SU-DHL-6 (cell line): ENCODE results near the gene IL12RB2.

ENCODE experiments used
- H2AFZ ChIP-seq: fragments of 200-600 bp; sonication (generic); 2 replicates; pipeline ENCODE4 v1.6.1; 2014; ENCODE audit warnings: low read depth, mild to moderate bottlenecking, moderate library complexity, mixed read lengths, antibody characterized with exemption, low read length; ENCODE audit not compliant: severe bottlenecking
- H3F3A ChIP-seq: fragments of 200-600 bp; shearing (Covaris generic); 2 replicates; pipeline ENCODE4 v1.6.0; 2016; ENCODE audit warnings: antibody characterized with exemption, mild to moderate bottlenecking; ENCODE audit not compliant: insufficient read depth
- H3K27ac ChIP-seq: fragments of 200-600 bp; sonication (generic); 2 replicates; pipeline ENCODE4 v1.5.1; 2016; ENCODE audit warnings: low read depth, mild to moderate bottlenecking, low read length, moderate library complexity, mixed read lengths
- H3K27me3 ChIP-seq: fragments of 200-600 bp; sonication (generic), shearing (Covaris generic); 2 replicates; pipeline ENCODE4 v1.6.0; 2014; ENCODE audit warnings: mild to moderate bottlenecking, low read length
- H3K36me3 ChIP-seq: fragments of 200-600 bp; sonication (generic); 2 replicates; pipeline ENCODE4 v1.6.1; 2014; ENCODE audit warnings: mild to moderate bottlenecking, low read length, mixed read lengths
- H3K4me2 ChIP-seq: fragments of 300-600, 200-600 bp; shearing (Covaris generic), sonication (generic); 2 replicates; pipeline ENCODE4 v1.6.0; 2014; ENCODE audit warnings: low read length, low read depth, mild to moderate bottlenecking; ENCODE audit not compliant: poor library complexity, severe bottlenecking
- H3K4me3 ChIP-seq: fragments of 200-600 bp; sonication (generic); 2 replicates; pipeline ENCODE4 v1.5.1; 2014; ENCODE audit warnings: antibody characterized with exemption, low read length, mild to moderate bottlenecking, mixed read lengths; ENCODE audit not compliant: insufficient read depth, poor library complexity, severe bottlenecking
- H3K79me2 ChIP-seq: fragments of 200-600 bp; sonication (generic); 2 replicates; pipeline ENCODE4 v1.6.1; 2014; ENCODE audit warnings: mild to moderate bottlenecking, low read length, moderate library complexity; ENCODE audit not compliant: insufficient read depth
- H3K9ac ChIP-seq: fragments of 200-600 bp; sonication (generic); 2 replicates; pipeline ENCODE4 v1.7.0; 2014; ENCODE audit warnings: mild to moderate bottlenecking, low read length
- H3K9me2 ChIP-seq: fragments of 200-600 bp; sonication (generic); replicated peaks from 2 replicates; pipeline ENCODE4 v1.6.1; 2014; ENCODE audit warnings: low read length; ENCODE audit not compliant: insufficient read depth
- H3K9me3 ChIP-seq: fragments of 200-600 bp; sonication (generic); 2 replicates; pipeline ENCODE4 v1.6.1; 2014; ENCODE audit warnings: low read length, mixed read lengths; ENCODE audit not compliant: insufficient read depth
- H4K20me1 ChIP-seq: fragments of 200-600 bp; sonication (generic); 2 replicates; pipeline ENCODE4 v1.6.1; 2014; ENCODE audit warnings: low read depth, mild to moderate bottlenecking, antibody characterized with exemption, low read length, moderate library complexity, mixed read lengths
- EZH2phosphoT487 ChIP-seq: fragments of 200-600 bp; sonication (generic), shearing (Covaris generic); conservative IDR thresholded peaks from 2 replicates; pipeline ENCODE4 v1.6.1; 2018; ENCODE audit warnings: mild to moderate bottlenecking, antibody characterized with exemption, low read length, moderate library complexity, mixed read lengths
- TF ChIP-seq, protein P1 (sequence below): fragments of 200-600 bp; sonication (generic); IDR thresholded peaks from one replicate; pipeline ENCODE4 v1.5.1; 2017; ENCODE audit warnings: antibody characterized with exemption, mild to moderate bottlenecking, low read length, moderate library complexity; ENCODE audit not compliant: insufficient read depth, poor library complexity, severe bottlenecking

The IL12RB2 gene

DNA sequence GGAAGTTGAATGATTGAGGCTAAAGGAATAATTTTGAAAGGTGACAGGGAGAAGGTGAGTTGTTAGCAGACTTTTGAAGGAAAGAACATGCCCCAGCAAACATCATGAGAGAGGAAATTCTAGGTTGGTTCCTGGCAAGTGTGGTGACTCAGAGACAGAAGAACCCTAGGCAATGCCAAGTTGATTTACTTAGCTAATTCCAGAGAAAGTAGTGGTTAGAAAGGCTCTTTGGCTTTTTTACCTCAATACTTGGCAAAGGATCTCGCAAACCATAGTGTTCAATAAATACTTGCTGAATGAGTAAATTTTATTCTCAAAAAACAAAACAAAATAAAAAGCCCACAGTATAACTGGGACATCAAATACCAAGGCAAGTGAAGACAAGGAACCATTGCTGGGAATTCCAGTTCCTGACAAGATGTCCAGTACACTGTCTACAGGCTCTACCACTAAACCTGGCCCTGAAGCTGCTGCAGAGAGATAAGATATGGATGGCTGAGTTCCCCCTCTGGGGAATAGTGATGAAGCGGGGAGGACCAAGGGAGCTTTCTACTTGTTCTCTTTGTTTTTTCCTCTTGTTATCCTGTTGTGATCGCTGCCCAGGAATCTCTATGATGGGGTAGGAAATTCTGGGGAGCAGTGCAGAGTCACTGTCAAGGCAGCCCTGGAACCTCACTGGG, 48.2 kb downstream of the IL12RB2 start:
- H3K9ac ChIP-seq, result no peak overlapping the region
- H2AFZ ChIP-seq, result no peak overlapping the region

DNA sequence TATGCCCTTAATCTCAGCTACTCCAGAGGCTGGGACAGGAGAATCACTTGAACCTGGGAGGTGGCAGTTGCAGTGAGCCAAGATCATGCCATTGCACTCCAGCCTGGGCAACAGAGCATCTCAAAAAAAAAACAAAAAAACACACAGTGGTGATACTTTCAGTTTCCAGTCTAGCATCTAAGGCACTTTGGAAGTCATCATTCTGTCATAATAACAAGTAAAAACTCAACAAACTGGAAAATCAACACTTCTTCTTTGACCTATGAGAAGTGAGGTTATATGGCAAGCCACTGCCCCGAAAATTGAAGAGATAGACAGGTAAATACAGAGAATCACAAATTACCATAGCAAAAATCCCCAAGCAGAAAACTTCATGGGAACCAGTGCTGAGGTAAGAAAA, 51.9 kb downstream of the IL12RB2 start:
- H4K20me1 ChIP-seq, result no peaks in the 10 kb centered on the region
- H3K4me3 ChIP-seq, result no peak overlapping the region
- H3F3A ChIP-seq, result no peaks in the 10 kb centered on the region
- no peak overlapping the region for H2AFZ ChIP-seq
- H3K27ac ChIP-seq, result no peak overlapping the region
- H3K9ac ChIP-seq, result no peak overlapping the region
- H3K79me2 ChIP-seq, result no peaks in the 10 kb centered on the region
- TF ChIP-seq, protein P1, sequence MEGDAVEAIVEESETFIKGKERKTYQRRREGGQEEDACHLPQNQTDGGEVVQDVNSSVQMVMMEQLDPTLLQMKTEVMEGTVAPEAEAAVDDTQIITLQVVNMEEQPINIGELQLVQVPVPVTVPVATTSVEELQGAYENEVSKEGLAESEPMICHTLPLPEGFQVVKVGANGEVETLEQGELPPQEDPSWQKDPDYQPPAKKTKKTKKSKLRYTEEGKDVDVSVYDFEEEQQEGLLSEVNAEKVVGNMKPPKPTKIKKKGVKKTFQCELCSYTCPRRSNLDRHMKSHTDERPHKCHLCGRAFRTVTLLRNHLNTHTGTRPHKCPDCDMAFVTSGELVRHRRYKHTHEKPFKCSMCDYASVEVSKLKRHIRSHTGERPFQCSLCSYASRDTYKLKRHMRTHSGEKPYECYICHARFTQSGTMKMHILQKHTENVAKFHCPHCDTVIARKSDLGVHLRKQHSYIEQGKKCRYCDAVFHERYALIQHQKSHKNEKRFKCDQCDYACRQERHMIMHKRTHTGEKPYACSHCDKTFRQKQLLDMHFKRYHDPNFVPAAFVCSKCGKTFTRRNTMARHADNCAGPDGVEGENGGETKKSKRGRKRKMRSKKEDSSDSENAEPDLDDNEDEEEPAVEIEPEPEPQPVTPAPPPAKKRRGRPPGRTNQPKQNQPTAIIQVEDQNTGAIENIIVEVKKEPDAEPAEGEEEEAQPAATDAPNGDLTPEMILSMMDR, result no peak
- no peak for TF ChIP-seq EZH2phosphoT487
- H3K36me3 ChIP-seq, result no peaks in the 10 kb centered on the region
- H3K9me2 ChIP-seq, result no peaks in the 10 kb centered on the region
- H3K9me3 ChIP-seq, result no peaks in the 10 kb centered on the region
- no peaks in the 10 kb centered on the region for H3K27me3 ChIP-seq
- H3K4me2 ChIP-seq, result no peak overlapping the region

More for the DNA sequence above, 48.2 kb downstream of the IL12RB2 start:
- Histone ChIP-seq H3K4me3 (no peak overlapping the region), H3K79me2 (no peaks in the 10 kb centered on the region), H3K9me2 (no peaks in the 10 kb centered on the region), H3F3A (no peaks in the 10 kb centered on the region), H3K36me3 (no peaks in the 10 kb centered on the region), H3K4me2 (no peak overlapping the region), H3K9me3 (no peaks in the 10 kb centered on the region), H4K20me1 (no peaks in the 10 kb centered on the region), H3K27ac (no peak overlapping the region), H3K27me3 (no peaks in the 10 kb centered on the region)
- TF ChIP-seq, protein P1, result no peak
- TF ChIP-seq EZH2phosphoT487, result no peak

DNA sequence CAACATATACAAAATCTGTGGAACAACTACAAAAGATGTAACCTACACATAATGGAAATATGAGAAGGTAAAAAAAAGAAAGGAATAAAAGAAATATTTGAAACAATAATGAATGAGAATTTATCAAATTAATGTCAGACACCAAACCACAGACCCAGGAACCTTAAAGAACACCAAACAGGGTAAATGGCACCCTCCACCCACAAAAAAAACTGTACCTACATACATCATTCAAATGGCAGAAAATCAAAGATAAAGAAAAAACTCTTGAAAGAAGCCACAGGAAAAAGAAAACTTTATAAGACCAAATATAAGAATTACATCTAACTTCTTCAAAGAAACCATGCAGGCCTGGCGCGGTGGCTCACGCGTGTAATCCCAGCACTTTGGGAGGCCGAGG, 54.0 kb downstream of the IL12RB2 start:
- H3K4me2 ChIP-seq, result no peak overlapping the region
- no peaks in the 10 kb centered on the region for H3K27me3 ChIP-seq
- H3K27ac ChIP-seq, result no peak overlapping the region
- no peak overlapping the region for H2AFZ ChIP-seq
- no peaks in the 10 kb centered on the region for H3K79me2 ChIP-seq
- TF ChIP-seq, protein P1, result no peak
- no peaks in the 10 kb centered on the region for H3K9me2 ChIP-seq
- H3K9me3 ChIP-seq, result no peaks in the 10 kb centered on the region
- H3F3A ChIP-seq, result no peaks in the 10 kb centered on the region
- no peaks in the 10 kb centered on the region for H3K36me3 ChIP-seq
- no peak overlapping the region for H3K4me3 ChIP-seq
- no peaks in the 10 kb centered on the region for H4K20me1 ChIP-seq
- H3K9ac ChIP-seq, result no peak overlapping the region
